GM18526 (cell line): ENCODE measurements around the gene EVX2.

Experiments used
- POLR2A ChIP-seq: IDR thresholded peaks from 3 replicates; pipeline ENCODE4 v1.6.1; 2011; ENCODE audit not compliant: insufficient read length; ENCODE audit errors: extremely low read depth

Gene EVX2

GRCh38 chr2:176115883-176116813 lies 32.4 kb upstream of the EVX2 start, which contains the start of gene HOXD10:
Gene HOXD10, plus strand, starts transcription at chr2:176116778. Its CDS starts 56 bp downstream, at chr2:176116834.
- TF ChIP-seq POLR2A = no peak

GRCh38 chr2:176114930-176115625 lies 31.3 kb upstream of the EVX2 start:
- TF ChIP-seq POLR2A = no peak

- TF ChIP-seq POLR2A = no peak
Observed at GRCh38 chr2:176114120-176114929, 30.6 kb upstream of the EVX2 start.

GRCh38 chr2:176112375-176113302 lies 28.9 kb upstream of the EVX2 start:
- no peak for TF ChIP-seq POLR2A

GRCh38 chr2:176111846-176112374 lies 28.1 kb upstream of the EVX2 start:
- no peak for TF ChIP-seq POLR2A

GRCh38 chr2:176111309-176111663 lies 27.5 kb upstream of the EVX2 start:
- no peak for TF ChIP-seq POLR2A

GRCh38 chr2:176110415-176111308 lies 26.9 kb upstream of the EVX2 start:
- no peak for TF ChIP-seq POLR2A

GRCh38 chr2:176109946-176110345 lies 26.2 kb upstream of the EVX2 start:
- TF ChIP-seq POLR2A = no peak

GRCh38 chr2:176109192-176109901 lies 25.6 kb upstream of the EVX2 start:
- no peak for TF ChIP-seq POLR2A

GRCh38 chr2:176107731-176108181 lies 24.0 kb upstream of the EVX2 start:
- no peak for TF ChIP-seq POLR2A

- no peak for TF ChIP-seq POLR2A
Observed at GRCh38 chr2:176106581-176107539, 23.1 kb upstream of the EVX2 start, which contains the start of gene HOXD11. Gene HOXD11, plus strand, starts transcription at chr2:176107280. Its CDS starts 76 bp downstream, at chr2:176107356.
